SK-N-SH (cell line): ENCODE data around the gene TIMM8B. TPM values are rescaled to one million over a fixed set of nuclear protein-coding genes. Genes with fewer than 3 reads are reported as not detected.
A peak's percentile ranks its signal among the peaks of the same experiment; 100 is the strongest.

Experiments used
- CTCF ChIA-PET: fragments of 300-600, 350-600 bp; formaldehyde crosslinking; extraction: SDS; loops from one replicate; lab custom pipeline; 2021; lab: Yijun Ruan, JAX
- POLR2A ChIA-PET: fragments of 350-600 bp; sonication (Branson Sonifier 250); formaldehyde crosslinking; extraction: SDS; loops from one replicate; lab custom pipeline; 2020; ENCODE audit warnings: antibody characterized with exemption, inconsistent platforms; lab: Yijun Ruan, JAX
- DNase-seq: peaks from one replicate; pipeline ENCODE4 v3.0.0; 2012
- H2AFZ ChIP-seq: fragments of 200-600 bp; sonication (generic); 2 replicates; pipeline ENCODE4 v1.8.1; 2016; ENCODE audit warnings: antibody characterized with exemption, mild to moderate bottlenecking, low read depth
- H3F3A ChIP-seq: fragments of 200-600 bp; sonication (generic); replicated peaks from 2 replicates; pipeline ENCODE3; 2016; ENCODE audit warnings: antibody characterized with exemption, mild to moderate bottlenecking; ENCODE audit not compliant: insufficient read depth
- H3K27ac ChIP-seq, 2 experiments: fragments of 200-500 bp in 1 of 2; fragments of 200-600 bp in 1 of 2; sonication (Bioruptor generic) in 1 of 2; sonication (generic), shearing (Covaris generic) in 1 of 2; 2 replicates each; pipeline versions ENCODE4 v1.5.1 to v1.6.1; 2014 to 2016; ENCODE audit warnings: low read depth in 2 of 2, inconsistent platforms in 1 of 2, low read length in 1 of 2, mild to moderate bottlenecking in 1 of 2, mixed read lengths in 1 of 2
- H3K27me3 ChIP-seq: fragments of 200-600 bp; sonication (generic), shearing (Covaris generic); 2 replicates; pipeline ENCODE4 v1.6.1; 2016; ENCODE audit warnings: mixed run types; ENCODE audit not compliant: insufficient read depth
- H3K36me3 ChIP-seq, 2 experiments: fragments of 200-500 bp in 1 of 2; fragments of 200-600 bp in 1 of 2; sonication (Bioruptor generic) in 1 of 2; sonication (generic) in 1 of 2; replicated peaks in 1 of 2; 2 replicates each; pipeline versions ENCODE3 to v1.5.1; 2014 to 2016; ENCODE audit warnings: low read length in 1 of 2, mild to moderate bottlenecking in 1 of 2; ENCODE audit not compliant: insufficient read depth in 2 of 2, control insufficient read depth in 1 of 2
- H3K4me1 ChIP-seq, 2 experiments: fragments of 200-500 bp in 1 of 2; fragments of 200-600 bp in 1 of 2; sonication (Bioruptor generic) in 1 of 2; sonication (generic), shearing (Covaris generic) in 1 of 2; 2 replicates each; pipeline versions ENCODE4 v1.5.1 to v1.6.1; 2014 to 2016; ENCODE audit warnings: low read depth in 1 of 2, low read length in 1 of 2, mixed run types in 1 of 2; ENCODE audit not compliant: insufficient read depth in 2 of 2, control insufficient read depth in 1 of 2
- H3K4me2 ChIP-seq: fragments of 200-600 bp; sonication (generic), shearing (Covaris generic); 2 replicates; pipeline ENCODE4 v1.6.1; 2017; ENCODE audit warnings: mixed run types
- H3K4me3 ChIP-seq, 2 experiments: fragments of 200-500 bp in 1 of 2; fragments of 200-600 bp in 1 of 2; sonication (Bioruptor generic) in 1 of 2; sonication (generic), shearing (Covaris generic) in 1 of 2; 2 replicates each; pipeline versions ENCODE4 v1.5.1 to v1.8.1; 2014 to 2016; ENCODE audit warnings: low read depth in 2 of 2, inconsistent platforms in 1 of 2, low read length in 1 of 2, mild to moderate bottlenecking in 1 of 2, mixed read lengths in 1 of 2, moderate library complexity in 1 of 2
- H3K79me2 ChIP-seq: fragments of 200-600 bp; sonication (generic); 2 replicates; pipeline ENCODE4 v1.8.1; 2017; ENCODE audit warnings: mild to moderate bottlenecking; ENCODE audit not compliant: insufficient read depth
- H3K9ac ChIP-seq: fragments of 200-600 bp; sonication (generic); 2 replicates; pipeline ENCODE4 v1.6.1; 2017; ENCODE audit warnings: mixed run types
- H3K9me2 ChIP-seq: fragments of 200-600 bp; sonication (generic); 2 replicates; pipeline ENCODE4 v1.6.1; 2017; ENCODE audit warnings: mixed run types
- H3K9me3 ChIP-seq: fragments of 200-600 bp; sonication (generic); 2 replicates; pipeline ENCODE4 v1.6.1; 2017; ENCODE audit warnings: mixed run types, mild to moderate bottlenecking, moderate library complexity
- H4K20me1 ChIP-seq: fragments of 200-600 bp; sonication (generic); 2 replicates; pipeline ENCODE4 v1.6.1; 2017; ENCODE audit warnings: mild to moderate bottlenecking, mixed run types; ENCODE audit not compliant: insufficient read depth
- EP300 ChIP-seq, 2 experiments: IDR thresholded peaks; 2 replicates each; pipeline versions ENCODE4 v1.4.0 to v1.6.1; 2012; ENCODE audit warnings: borderline replicate concordance in 1 of 2, low read depth in 1 of 2, low read length in 1 of 2
- FOSL2 ChIP-seq: IDR thresholded peaks from 2 replicates; pipeline ENCODE4 v1.4.0; 2012; ENCODE audit warnings: low read depth, mild to moderate bottlenecking, moderate library complexity, borderline replicate concordance
- GABPA ChIP-seq: IDR thresholded peaks from 2 replicates; pipeline ENCODE4 v1.4.0; 2012; ENCODE audit warnings: low read depth, mild to moderate bottlenecking
- JUND ChIP-seq: IDR thresholded peaks from 2 replicates; pipeline ENCODE4 v1.4.0; 2012
- MEF2A ChIP-seq: IDR thresholded peaks from 2 replicates; pipeline ENCODE4 v1.4.0; 2012; ENCODE audit warnings: low read depth, borderline replicate concordance
- MXI1 ChIP-seq: IDR thresholded peaks from 2 replicates; pipeline ENCODE4 v1.6.1; 2012; ENCODE audit warnings: mild to moderate bottlenecking, low read depth, low read length, improper control_type of control experiment
- SIN3A ChIP-seq: IDR thresholded peaks from 2 replicates; pipeline ENCODE4 v1.6.1; 2012; ENCODE audit warnings: low read depth, mild to moderate bottlenecking, low read length, moderate library complexity, borderline replicate concordance
- SMC3 ChIP-seq: IDR thresholded peaks from 2 replicates; pipeline ENCODE4 v1.6.1; 2012; ENCODE audit warnings: low read depth, low read length, improper control_type of control experiment
- TCF12 ChIP-seq: IDR thresholded peaks from 2 replicates; pipeline ENCODE4 v1.4.0; 2012
- WGBS: methylation state at CpG from one replicate; pipeline ENCODE4 v1.1.6; 2017; ENCODE audit warnings: low lambda C conversion rate; 5-methylcytosine and 5-hydroxymethylcytosine counted together
- polyA plus RNA-seq, 3 experiments: library from polyadenylated mRNA; depleted of rRNA; stranded (reverse); fragments of >200 nt; gene quantifications; 2 replicates each; pipeline ENCODE4 v1.2.3, GENCODE V29; 2012
- TF ChIP-seq, protein P1 (sequence below): IDR thresholded peaks from 2 replicates; pipeline ENCODE4 v1.4.0; 2012; ENCODE audit warnings: low read depth
- TF ChIP-seq, protein P2 (sequence below): IDR thresholded peaks from 2 replicates; pipeline ENCODE4 v1.6.1; 2012; ENCODE audit warnings: mild to moderate bottlenecking, low read depth, low read length, moderate library complexity

TIMM8B gene
- polyA plus RNA-seq, 1 of the 3 experiments (the other 2 are of a cell fraction) = 188 TPM

DNA sequence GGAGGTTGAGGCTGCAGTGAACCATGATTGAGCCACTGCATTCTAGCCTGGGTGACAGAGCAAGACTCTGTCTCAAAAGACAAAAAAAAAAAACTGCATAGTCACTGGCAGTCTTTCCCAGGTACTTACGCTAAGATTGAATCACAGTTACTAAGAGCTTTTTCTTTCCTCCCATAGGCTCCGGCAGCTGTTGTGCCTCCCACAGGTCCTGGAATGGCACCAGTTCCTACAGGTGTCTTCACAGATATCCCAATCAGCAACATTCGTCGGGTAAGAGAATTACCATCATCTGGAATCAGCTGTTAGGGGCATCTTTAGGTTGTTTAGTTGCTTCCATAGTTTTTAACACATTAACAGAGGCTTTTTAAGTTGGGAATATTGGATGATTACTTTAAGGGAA is 41.6 kb downstream of the TIMM8B start:
- POLR2A ChIA-PET = no interaction called here

DNA sequence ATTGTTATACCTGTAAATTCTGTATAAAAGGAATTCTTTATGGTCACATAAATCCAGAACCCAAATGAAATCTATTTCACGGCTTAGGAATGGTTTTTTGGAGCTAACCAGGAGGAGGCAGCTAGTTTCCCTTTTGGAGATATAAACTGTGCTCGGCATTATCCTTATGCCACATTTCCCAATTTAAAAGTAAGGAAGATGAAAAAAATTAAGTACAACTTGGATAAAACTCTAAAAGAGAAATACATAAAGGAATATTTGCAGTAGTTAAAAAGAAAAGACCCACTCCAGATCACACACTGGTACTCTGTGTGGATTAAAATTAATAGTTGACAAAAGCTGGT is 43.6 kb downstream of the TIMM8B start:
- Histone ChIP-seq H3K9me3 (no peaks in the 10 kb centered on the region), H3K79me2 (peaks cover 3% of the 10 kb centered on the region; the same call in 1 of the 2 replicates), H4K20me1 (no peaks in the 10 kb centered on the region), H3K36me3 (peaks cover 58 to 66% of the 10 kb centered on the region in 2 experiments), H3K4me1 (no peaks in the 10 kb centered on the region; a peak in 1 of 4 replicates), H2AFZ (no peak overlapping the region), H3F3A (peaks cover 7% of the 10 kb centered on the region), H3K9ac (no peak overlapping the region), H3K27ac (peak overlapping the region in 1 of 2 experiments; percentile 43; a peak in 2 of 4 replicates), H3K4me3 (no peak overlapping the region), H3K27me3 (no peaks in the 10 kb centered on the region), H3K4me2 (no peak overlapping the region), H3K9me2 (no peaks in the 10 kb centered on the region)
- CTCF ChIA-PET = interaction anchor here (0.5 to 1.2 kb wide), 3 partner anchors 10 to 21 kb away, joined by 3 to 4 read pairs (median 3); no protein-coding TSS in a partner anchor
- 95% methylated on average over 2 of the region's 2 CpGs for WGBS
- no peak for DNase-seq
- POLR2A ChIA-PET = no interaction called here
- TF ChIP-seq SMC3 (no peak), SIN3A (no peak), GABPA (no peak), JUND (no peak)
- TF ChIP-seq, protein P1, sequence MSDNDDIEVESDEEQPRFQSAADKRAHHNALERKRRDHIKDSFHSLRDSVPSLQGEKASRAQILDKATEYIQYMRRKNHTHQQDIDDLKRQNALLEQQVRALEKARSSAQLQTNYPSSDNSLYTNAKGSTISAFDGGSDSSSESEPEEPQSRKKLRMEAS = no peak

More for the DNA sequence above, 41.6 kb downstream of the TIMM8B start:
- H3K36me3 ChIP-seq = peaks cover 53 to 71% of the 10 kb centered on the region in 2 experiments
- no peak overlapping the region for H3K27ac ChIP-seq
- no peaks in the 10 kb centered on the region for H3K9me3 ChIP-seq
- peaks cover 22% of the 10 kb centered on the region for H3F3A ChIP-seq
- CTCF ChIA-PET = interaction anchor here (1.0 kb wide), 1 partner anchor 8 kb away, joined by 3 read pairs; no protein-coding TSS in a partner anchor
- H3K9me2 ChIP-seq = no peaks in the 10 kb centered on the region
- H3K9ac ChIP-seq = no peak overlapping the region
- H3K4me3 ChIP-seq = no peak overlapping the region
- H4K20me1 ChIP-seq = 0 out of 2 replicates have a peak, but pooled peaks cover 3% of the 10 kb centered on the region
- H3K27me3 ChIP-seq = no peaks in the 10 kb centered on the region
- H2AFZ ChIP-seq = no peak overlapping the region
- H3K4me1 ChIP-seq = peaks cover 0 to 12% of the 10 kb centered on the region in 2 experiments; a peak in 2 of 4 replicates
- no peak for TF ChIP-seq MXI1
- no peak for TF ChIP-seq MEF2A
- peaks cover 6% of the 10 kb centered on the region; the same call in 1 of the 2 replicates for H3K79me2 ChIP-seq
- DNase-seq = no peak
- 98% methylated on average over 4 of the region's 4 CpGs for WGBS
- no peak overlapping the region for H3K4me2 ChIP-seq

DNA sequence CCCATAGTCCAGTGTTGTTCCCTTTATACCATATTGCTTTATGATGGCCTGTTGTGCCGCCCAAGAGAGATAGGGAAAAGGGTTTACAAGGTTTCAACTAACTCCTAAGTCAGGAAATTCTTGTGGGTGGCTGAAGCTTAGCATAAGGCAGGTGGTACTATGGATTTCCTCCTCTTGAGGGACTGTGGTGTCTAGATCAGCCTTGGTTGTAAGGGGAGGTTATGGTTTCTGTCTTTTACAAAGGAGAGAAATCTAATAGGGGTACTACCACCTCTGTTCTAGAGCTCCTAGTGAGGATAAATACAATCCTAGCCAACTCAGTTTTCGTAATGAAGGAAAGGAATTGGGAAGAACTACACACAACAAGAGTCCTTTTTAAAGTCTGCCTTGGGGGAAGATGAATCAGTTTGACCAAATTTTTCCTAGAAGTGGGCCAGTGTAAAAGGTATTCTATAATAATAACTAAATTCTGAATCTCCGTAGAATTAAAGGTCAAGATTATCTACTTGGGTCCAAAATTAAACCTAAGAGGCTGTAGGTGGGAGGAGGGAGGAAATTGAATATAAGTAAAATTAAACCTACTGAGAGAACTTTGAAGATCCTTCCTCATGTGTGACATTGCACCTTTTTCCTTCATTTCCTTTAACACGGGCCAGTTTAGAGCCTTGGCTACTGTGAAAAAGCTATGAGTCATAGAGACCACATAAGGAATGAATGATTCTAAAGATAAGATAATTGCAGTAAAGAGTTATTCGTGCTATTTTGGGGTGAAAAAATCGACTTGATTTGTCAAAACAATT is 44.2 kb downstream of the TIMM8B start:
- H3K4me1 ChIP-seq = no peaks in the 10 kb centered on the region; a peak in 1 of 4 replicates

More for the DNA sequence above, 44.2 kb downstream of the TIMM8B start:
- Histone ChIP-seq H4K20me1 (no peaks in the 10 kb centered on the region), H3K36me3 (peaks cover 64% of the 10 kb centered on the region in 2 experiments), H3K9me2 (no peaks in the 10 kb centered on the region), H3K4me3 (no peak overlapping the region), H3K27me3 (no peaks in the 10 kb centered on the region), H3K9me3 (no peaks in the 10 kb centered on the region), H3K4me2 (no peak overlapping the region), H3F3A (peaks cover 8% of the 10 kb centered on the region), H3K79me2 (peaks cover 3% of the 10 kb centered on the region; the same call in 1 of the 2 replicates), H3K27ac (peak overlapping the region in 1 of 2 experiments; percentile 43; a peak in 3 of 4 replicates), H3K9ac (no peak overlapping the region), H2AFZ (no peak overlapping the region)
- ChIA-PET POLR2A (no interaction called here), CTCF (interaction anchor here (1.0 to 1.2 kb wide), 2 partner anchors 9 to 11 kb away, joined by 3 to 4 read pairs; no protein-coding TSS in a partner anchor)
- WGBS = 50% methylated on average over 6 of the region's 6 CpGs
- no peak for DNase-seq
- peak; percentile 43 for TF ChIP-seq JUND
- 0 out of 2 replicates have a peak, but pooled peaks have one; percentile 15 for TF ChIP-seq TCF12
- TF ChIP-seq, protein P2, sequence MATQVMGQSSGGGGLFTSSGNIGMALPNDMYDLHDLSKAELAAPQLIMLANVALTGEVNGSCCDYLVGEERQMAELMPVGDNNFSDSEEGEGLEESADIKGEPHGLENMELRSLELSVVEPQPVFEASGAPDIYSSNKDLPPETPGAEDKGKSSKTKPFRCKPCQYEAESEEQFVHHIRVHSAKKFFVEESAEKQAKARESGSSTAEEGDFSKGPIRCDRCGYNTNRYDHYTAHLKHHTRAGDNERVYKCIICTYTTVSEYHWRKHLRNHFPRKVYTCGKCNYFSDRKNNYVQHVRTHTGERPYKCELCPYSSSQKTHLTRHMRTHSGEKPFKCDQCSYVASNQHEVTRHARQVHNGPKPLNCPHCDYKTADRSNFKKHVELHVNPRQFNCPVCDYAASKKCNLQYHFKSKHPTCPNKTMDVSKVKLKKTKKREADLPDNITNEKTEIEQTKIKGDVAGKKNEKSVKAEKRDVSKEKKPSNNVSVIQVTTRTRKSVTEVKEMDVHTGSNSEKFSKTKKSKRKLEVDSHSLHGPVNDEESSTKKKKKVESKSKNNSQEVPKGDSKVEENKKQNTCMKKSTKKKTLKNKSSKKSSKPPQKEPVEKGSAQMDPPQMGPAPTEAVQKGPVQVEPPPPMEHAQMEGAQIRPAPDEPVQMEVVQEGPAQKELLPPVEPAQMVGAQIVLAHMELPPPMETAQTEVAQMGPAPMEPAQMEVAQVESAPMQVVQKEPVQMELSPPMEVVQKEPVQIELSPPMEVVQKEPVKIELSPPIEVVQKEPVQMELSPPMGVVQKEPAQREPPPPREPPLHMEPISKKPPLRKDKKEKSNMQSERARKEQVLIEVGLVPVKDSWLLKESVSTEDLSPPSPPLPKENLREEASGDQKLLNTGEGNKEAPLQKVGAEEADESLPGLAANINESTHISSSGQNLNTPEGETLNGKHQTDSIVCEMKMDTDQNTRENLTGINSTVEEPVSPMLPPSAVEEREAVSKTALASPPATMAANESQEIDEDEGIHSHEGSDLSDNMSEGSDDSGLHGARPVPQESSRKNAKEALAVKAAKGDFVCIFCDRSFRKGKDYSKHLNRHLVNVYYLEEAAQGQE = no peak
- TF ChIP-seq FOSL2 = peak; percentile 38; the same call in 1 of the 2 replicates
- 0 out of 4 replicates have a peak, but pooled peaks of 1 of the 2 experiments have one; percentile 8 for TF ChIP-seq EP300 (IDR thresholded peaks at IDR 0.05; ENCODE audit: borderline replicate concordance in 1 of 2, low read depth in 1 of 2, low read length in 1 of 2)
